Adrenal gland (tissue), 12 donors: ENCODE results near the gene FBXW7. TPM values are rescaled to one million over a fixed set of nuclear protein-coding genes. Genes with fewer than 3 reads are reported as not detected.

Source experiments
- DNase-seq, 7 donors: peaks; one replicate each; pipeline ENCODE4 v3.0.0-alpha.2; 2019 to 2020
- H3K27ac ChIP-seq, 5 donors: fragments of 200-600 bp; sonication (generic) in 4 of 5; 1 replicate in 3 of 5; 2 replicates in 2 of 5; pipeline versions ENCODE4 v1.5.1 to v1.8.0; 2016 to 2020; ENCODE audit warnings: mild to moderate bottlenecking in 1 of 5
- H3K27me3 ChIP-seq: fragments of 200-600 bp; 2 replicates; pipeline ENCODE4 v1.8.0; 2021
- H3K36me3 ChIP-seq, 2 donors: fragments of 200-600 bp; replicated peaks in 1 of 2; 1 replicate in 1 of 2; 2 replicates in 1 of 2; pipeline versions ENCODE4 v1.5.1 to v1.8.0; 2018 to 2022
- H3K4me1 ChIP-seq, 2 donors: fragments of 200-600 bp; replicated peaks in 1 of 2; 1 replicate in 1 of 2; 2 replicates in 1 of 2; pipeline versions ENCODE4 v1.5.1 to v1.8.0; 2018 to 2021
- H3K4me3 ChIP-seq, 4 donors: fragments of 200-600 bp; sonication (generic) in 3 of 4; one replicate each; pipeline ENCODE4 v1.5.1; 2016 to 2018
- H3K9me3 ChIP-seq, 3 donors: fragments of 200-600 bp; sonication (generic) in 1 of 3; replicated peaks in 1 of 3; 1 replicate in 2 of 3; 2 replicates in 1 of 3; pipeline versions ENCODE4 v1.5.1 to v1.8.0; 2016 to 2021
- CTCF ChIP-seq, 6 experiments: fragments of 450-650 bp in 4 of 6; fragments of 200-600 bp in 2 of 6; sonication (generic) in 1 of 6; IDR thresholded peaks; 1 replicate in 5 of 6; 2 replicates in 1 of 6; pipeline versions ENCODE4 v1.5.1 to v1.8.0; 2016 to 2021; ENCODE audit warnings: antibody characterized with exemption in 6 of 6, mild to moderate bottlenecking in 2 of 6, moderate library complexity in 1 of 6
- POLR2A ChIP-seq, 2 donors: fragments of 450-650 bp; IDR thresholded peaks; one replicate each; pipeline ENCODE4 v1.6.1; 2017; ENCODE audit warnings: antibody characterized with exemption in 2 of 2, mild to moderate bottlenecking in 2 of 2, moderate library complexity in 1 of 2
- WGBS, 4 donors: extraction: QIAGEN DNeasy Blood & Tissue Kit in 2 of 4; methylation state at CpG; one replicate each; pipeline versions ENCODE4 v1.1.5 to v1.1.7; 2013 to 2017; 5-methylcytosine and 5-hydroxymethylcytosine counted together
- intact Hi-C, 2 donors: fragments of 100-400 bp; cut with DNase I; formaldehyde crosslinking; loops; one replicate each; pipeline versions ENCODE4 v1.14.1 to v1.15.0; 2022 to 2023
- polyA plus RNA-seq, 3 donors: library from polyadenylated mRNA; stranded (reverse); fragments of 200-250 nt in 2 of 3; fragments of 350-450 nt in 1 of 3; fragmentation: Illumina TruSeq in 1 of 3; extraction: RNeasy Lipid Tissue Mini Kit (QIAGEN cat#74804) in 1 of 3; gene quantifications; one replicate each; pipeline ENCODE4 v1.2.3, GENCODE V29; 2013 to 2014
- total RNA-seq, 9 donors: library from RNA; depleted of rRNA in 4 of 9; stranded (reverse); fragments of >200 nt in 4 of 9; fragments of 120-200 nt in 1 of 9; fragmentation: NEBNext Ultra II Directional in 1 of 9; extraction: Animal tissue kit (Norgen Biotek cat#: 25700) in 1 of 9; gene quantifications; one replicate each; pipeline versions ENCODE4 v1.1.0 to v1.2.4, GENCODE V29; 2013 to 2023
- donor health status: healthy with polysubstance abuse.
- donor health status: Bipolar disorder and iron deficiency.
- donor health status: DM: yes; HTN: yes; CAD: no.
- donor health status: DM: no; HTN: no; CAD: no.
- donor health status: DM: no; HTN: no; CAD: no.
- donor health status: DM: yes; HTN: yes; CAD: no.

The FBXW7 gene
- total and polyA plus RNA-seq, 12 donors = 17.6 to 55.5 (median 30.9) TPM

- no peak for DNase-seq
- Histone ChIP-seq H3K27ac (no peak overlapping the region), H3K9me3 (no peaks in the 10 kb centered on the region), H3K27me3 (no peaks in the 10 kb centered on the region), H3K4me3 (no peak overlapping the region), H3K36me3 (no peaks in the 10 kb centered on the region), H3K4me1 (no peaks in the 10 kb centered on the region)
- TF ChIP-seq CTCF (IDR thresholded peaks at IDR 0.05) (no peak), POLR2A (IDR thresholded peaks at IDR 0.05) (no peak)
- intact Hi-C loops = no loop called here
Observed at GRCh38 chr4:152344001-152344400, 191.9 kb downstream of the FBXW7 start.

DNA sequence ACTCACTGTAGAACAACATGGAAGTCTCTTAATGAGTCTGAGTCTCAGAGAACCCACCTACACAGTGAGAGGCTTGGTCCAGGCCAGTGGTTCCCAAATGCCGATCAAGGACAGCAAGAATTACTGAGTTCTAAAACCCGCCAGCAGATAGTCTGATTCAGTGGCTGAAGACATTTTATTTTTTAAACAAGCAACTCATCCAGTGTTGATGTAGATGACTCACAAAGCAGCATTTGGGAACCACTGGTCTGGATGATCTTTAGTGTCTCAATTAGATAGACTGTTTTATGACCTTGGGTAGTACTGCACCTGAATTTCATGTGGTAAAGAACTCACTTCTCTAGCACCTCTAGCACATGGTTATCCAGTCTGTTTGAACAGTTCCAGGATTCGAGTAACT is 193.6 kb downstream of the FBXW7 start:
- DNase-seq = no peak
- H3K27ac ChIP-seq = no peak overlapping the region
- H3K4me1 ChIP-seq = no peaks in the 10 kb centered on the region
- no peaks in the 10 kb centered on the region for H3K9me3 ChIP-seq
- TF ChIP-seq POLR2A (IDR thresholded peaks at IDR 0.05) (no peak), CTCF (IDR thresholded peaks at IDR 0.05) (no peak)
- intact Hi-C loops = no loop called here
- H3K27me3 ChIP-seq = no peaks in the 10 kb centered on the region
- no peaks in the 10 kb centered on the region for H3K36me3 ChIP-seq
- H3K4me3 ChIP-seq = no peak overlapping the region
- 90 to 95% (median 93%) methylated on average over 3 of the region's 3 CpGs for WGBS, 4 donors

DNA sequence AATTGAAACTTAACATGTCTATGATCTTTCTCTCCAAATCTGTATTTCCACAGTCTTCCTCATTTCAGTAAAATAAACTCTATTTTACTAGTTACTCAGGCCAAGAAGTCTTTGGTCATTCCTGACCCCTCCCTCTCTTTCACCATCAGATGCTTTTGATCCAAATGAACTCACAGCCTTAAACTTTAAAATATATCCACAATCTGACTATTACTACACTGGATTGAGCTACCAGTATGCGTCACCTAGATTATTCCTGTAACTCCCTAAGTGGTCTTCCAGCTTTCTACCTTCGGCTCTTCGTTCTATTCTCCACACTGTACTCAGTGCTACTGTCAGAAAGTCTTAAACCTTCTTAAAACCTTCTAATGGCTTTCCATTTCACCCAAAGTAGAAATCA is 195.1 kb downstream of the FBXW7 start:
- Histone ChIP-seq H3K4me3 (no peak overlapping the region), H3K27me3 (no peaks in the 10 kb centered on the region), H3K27ac (no peak overlapping the region), H3K4me1 (no peaks in the 10 kb centered on the region), H3K9me3 (peaks cover 0 to 12% (median 0%) of the 10 kb centered on the region in 3 donors), H3K36me3 (no peaks in the 10 kb centered on the region)
- DNase-seq = no peak
- intact Hi-C loops = no loop called here
- TF ChIP-seq POLR2A (IDR thresholded peaks at IDR 0.05) = no peak
- TF ChIP-seq CTCF (IDR thresholded peaks at IDR 0.05) = no peak
- whole genome bisulfite sequencing, 4 donors = 97 to 100% (median 97%) methylated on average over 3 of the region's 3 CpGs

DNA sequence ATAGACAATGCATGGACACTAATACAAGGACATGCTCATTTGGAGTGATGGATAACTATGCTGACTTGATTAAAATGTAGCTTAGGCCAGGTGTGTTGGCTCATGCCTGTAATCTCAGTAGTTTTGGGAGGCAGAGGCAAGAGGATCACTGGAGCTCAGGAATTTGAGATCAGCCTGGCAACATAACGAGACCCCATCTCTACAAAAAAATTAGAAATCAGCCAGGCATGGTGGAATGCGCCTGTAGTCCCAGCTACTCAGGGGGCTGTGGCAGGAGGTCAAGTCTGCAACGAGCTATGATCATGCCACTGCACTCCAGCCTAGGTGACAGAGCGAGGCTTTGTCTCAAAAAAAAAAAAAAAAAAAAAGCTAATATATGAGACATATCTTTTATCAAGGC is 196.3 kb downstream of the FBXW7 start:
- intact Hi-C loops = no loop called here
- Histone ChIP-seq H3K4me3 (no peak overlapping the region), H3K27me3 (no peaks in the 10 kb centered on the region), H3K36me3 (no peaks in the 10 kb centered on the region), H3K9me3 (peaks cover 0 to 12% (median 0%) of the 10 kb centered on the region in 3 donors), H3K4me1 (no peaks in the 10 kb centered on the region), H3K27ac (no peak overlapping the region)
- WGBS, 4 donors = 95 to 99% (median 96%) methylated on average over 4 of the region's 4 CpGs
- no peak for TF ChIP-seq POLR2A (IDR thresholded peaks at IDR 0.05)
- no peak for TF ChIP-seq CTCF (IDR thresholded peaks at IDR 0.05)
- DNase-seq = no peak
